GM19468 (cell line): ENCODE results near the gene SNRK.

ENCODE experiments used
- ATAC-seq: cut with Tn5 transposase; IDR thresholded peaks from one replicate; pipeline ENCODE4 v1.9.1; 2021; ENCODE audit warnings: mild to moderate bottlenecking, moderate library complexity, moderate number of reproducible peaks; ENCODE audit not compliant: unreplicated experiment; ENCODE audit errors: extremely low read depth

The SNRK gene

DNA sequence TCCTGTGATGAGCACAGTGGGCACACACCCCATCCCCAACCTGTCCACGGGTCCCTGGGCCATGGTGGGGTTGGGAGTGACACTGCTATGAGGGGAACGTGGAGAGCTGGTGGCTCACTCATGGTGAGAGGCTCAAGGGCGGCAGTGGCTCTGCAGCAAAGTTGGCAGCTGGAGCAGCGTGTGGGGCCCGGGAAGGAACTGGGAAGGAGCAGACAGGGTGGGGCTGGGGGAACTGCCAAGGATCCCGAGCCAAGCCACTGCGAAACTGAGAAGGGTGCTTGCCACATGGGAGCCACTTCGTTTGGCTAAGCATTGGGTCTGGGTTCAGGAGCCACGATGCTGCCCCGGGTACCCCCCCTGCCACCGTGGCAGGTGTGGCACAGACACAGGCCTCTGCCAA is 80.1 kb downstream of the SNRK start:
- ATAC-seq, result no peak

DNA sequence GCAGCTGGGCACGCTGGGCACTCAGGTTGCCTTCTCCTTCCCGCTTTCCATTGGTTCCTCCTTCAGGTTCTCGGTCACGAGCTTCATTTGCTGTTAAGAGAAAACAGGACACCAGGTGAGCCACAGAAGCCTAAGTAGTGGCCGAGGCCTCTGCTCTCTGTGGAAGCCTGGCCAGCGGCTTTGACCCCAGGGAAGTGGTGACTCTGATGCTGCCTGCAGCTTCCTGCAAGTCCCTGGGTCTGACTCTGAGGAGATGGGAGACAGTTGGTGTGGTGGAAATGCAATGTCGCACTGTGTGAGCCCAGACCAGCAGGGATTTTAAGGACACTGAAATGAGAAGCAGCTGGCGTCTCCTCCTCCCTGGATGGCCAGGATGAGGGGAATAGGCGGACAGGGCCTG is 80.5 kb downstream of the SNRK start:
- ATAC-seq, result no peak

DNA sequence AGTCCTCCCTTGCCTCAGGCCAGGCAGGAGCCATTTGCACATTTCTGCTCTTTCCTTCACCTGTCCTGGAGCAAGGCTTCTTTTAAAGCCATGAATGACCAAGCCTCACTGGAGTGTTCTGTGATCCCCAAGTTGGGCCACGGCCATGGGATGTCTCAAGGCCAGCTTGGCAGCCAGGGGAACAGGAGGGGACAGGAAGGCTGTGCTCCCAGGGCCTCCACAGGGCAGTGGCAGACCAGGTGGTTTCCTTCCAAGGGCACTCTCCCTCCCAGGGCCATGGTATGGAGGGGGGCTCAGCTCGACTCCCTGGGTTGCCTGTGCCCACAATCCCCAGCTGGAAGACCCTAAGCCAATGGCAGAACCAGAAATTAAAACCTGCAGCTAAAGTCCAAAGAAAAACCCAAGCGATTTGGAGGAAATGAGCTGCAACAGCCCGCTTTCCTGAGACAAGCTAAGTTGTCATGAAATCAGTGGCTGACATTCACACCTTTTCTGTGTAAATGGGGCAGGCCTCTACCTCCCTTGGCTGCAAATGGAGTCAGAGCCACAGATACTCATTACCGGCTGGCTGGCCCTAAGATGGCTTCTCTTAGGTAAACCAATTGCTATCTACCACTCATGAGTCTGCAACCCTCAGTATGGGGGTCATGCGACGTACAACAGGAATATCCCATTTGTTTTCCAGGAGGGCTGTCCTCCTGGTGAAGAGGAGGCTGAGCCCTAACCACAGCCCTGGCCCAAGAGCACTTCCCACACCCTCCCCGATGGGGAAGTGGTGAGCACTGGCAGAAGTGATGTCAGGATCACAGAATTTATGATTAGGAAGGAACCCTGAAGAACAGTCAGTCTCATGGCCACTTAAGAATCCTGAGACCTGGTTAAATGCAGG is 83.3 kb downstream of the SNRK start:
- no peak for ATAC-seq

DNA sequence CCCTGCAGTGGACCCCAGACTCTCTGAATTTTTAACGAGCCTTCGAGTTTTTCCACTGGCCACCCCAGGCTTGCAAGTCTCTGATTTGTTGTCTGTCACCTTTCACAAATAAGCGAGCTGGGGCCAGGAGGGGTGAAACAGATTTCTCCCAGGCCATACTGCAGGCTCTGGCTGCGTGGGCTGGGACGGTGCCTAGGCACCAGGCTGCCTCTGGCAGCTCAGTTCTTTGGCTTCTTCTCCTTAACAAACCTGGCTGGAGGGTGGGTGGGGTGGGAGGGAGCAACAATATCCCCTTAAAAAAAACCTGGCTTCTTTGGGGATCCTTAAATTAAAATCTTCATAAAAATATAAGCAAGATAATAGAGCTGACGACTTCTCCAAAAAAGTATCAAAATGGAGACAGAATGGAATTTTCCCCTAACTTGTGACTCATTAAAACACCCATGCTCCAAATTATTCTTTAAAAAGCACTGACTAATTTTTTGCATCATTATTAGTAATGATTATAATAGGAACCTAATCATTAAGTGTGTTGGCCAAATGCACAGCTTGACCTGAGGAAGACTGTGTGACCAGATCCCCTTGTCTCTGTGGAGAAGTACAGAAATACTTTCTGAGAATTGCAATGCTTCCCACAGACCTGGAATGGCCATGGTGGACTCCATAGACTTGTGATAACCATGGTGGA is 84.1 kb downstream of the SNRK start:
- no peak for ATAC-seq

DNA sequence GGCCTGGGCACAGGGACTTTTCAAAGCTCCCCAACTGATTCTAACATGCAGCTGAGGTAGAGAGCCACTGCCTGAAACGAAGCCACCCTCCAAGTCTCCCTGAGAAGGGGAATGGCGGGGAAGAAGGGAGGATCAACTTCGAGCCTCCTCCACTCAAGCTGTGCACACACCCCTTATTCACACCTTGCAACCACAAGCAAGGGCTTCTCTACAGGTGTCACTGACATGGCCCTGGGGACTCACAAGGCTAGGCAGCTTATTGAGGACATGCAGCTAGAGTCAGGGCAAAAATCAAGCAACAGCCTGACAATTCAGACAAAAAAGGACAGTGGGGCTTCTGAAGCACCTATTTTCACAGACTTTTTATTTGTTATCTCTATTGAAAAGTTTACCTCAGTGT is 85.2 kb downstream of the SNRK start:
- ATAC-seq, result no peak

DNA sequence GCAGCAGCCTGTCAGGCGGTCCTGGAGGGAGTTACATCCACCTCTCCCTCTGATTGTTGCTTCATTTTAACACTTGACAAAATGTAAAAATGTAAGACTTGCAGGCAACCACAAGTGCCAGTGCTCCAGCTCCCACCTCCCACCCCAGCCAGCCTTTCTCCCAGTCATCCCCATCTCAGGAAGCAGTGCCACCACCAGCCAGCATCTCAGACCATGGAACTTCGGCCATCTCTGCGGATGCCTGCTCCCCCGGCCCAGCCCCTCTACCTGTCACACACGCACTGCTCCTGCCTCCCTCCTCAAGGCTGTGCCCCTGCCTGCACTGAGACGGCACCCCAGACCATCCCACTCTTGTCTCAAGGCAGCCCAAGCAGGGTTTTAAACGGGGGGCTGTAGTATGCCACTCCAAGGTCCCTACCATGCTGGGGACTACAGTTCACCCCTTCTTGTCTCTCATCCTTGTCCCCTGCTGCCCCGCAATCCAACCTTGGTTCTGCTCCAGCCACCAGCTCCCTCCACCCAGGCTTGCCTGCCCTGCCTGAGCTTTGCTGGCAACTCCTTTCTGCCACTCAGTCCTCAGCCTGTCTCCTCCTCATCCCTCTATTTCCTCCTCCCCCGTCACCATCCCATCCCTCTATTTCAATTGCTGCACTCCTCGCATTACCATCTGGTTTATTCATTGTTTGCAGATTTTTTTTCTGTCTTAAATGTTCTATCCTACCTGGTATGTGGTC is 85.8 kb downstream of the SNRK start:
- ATAC-seq, result no peak

DNA sequence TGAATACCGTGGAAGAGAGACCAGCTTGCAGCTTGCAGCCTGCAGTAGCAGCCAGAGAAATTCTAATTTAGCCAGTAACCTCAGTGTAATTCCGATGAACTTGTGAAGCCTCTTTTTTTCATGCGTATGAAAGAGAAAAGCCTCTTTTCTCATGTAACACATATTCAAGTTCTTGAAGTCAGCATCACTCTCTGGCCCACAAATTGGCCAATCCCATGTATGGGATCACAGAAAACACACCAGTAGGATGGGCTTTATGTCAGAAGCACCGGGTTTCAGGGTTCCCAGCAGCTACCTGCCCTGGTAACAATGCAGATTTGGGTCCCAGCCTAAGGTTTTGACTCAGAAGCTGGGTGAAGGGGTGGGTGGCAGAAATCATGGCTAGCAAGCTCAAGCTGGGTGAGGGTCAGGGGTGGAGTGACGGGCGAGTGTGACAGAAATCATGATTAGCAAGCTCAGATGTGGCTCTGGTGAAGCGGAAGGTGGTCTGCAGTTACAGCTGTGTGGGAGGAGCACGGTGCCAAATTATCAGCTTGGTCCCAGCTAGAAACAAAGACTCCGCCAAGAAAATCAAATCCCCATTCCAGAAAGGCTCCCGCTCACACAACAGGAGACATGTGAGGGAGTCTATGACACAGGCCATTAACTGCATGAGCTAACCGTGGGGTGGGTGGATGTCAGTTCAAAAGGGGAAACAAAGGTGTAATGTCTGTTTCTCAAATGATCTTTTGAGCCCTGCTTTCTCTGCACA is 86.6 kb downstream of the SNRK start:
- no peak for ATAC-seq

DNA sequence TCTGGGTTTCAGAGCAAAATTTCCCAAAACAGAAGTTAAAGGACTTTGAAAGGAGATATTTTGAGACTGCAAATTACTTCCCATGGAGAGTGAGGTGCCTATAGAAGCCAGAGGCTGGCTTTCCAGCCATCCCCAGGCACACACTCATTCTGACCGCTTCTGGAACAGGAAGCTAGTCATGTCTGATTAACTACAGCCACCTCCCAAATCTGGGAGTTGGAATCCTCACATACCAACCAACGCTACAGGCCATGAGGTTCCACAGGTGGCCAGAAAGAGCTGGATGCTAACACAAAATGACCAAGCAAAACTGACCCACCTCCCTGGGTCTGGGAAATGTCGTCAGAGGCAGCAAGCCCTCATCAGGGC is 87.2 kb downstream of the SNRK start:
- ATAC-seq, result no peak

DNA sequence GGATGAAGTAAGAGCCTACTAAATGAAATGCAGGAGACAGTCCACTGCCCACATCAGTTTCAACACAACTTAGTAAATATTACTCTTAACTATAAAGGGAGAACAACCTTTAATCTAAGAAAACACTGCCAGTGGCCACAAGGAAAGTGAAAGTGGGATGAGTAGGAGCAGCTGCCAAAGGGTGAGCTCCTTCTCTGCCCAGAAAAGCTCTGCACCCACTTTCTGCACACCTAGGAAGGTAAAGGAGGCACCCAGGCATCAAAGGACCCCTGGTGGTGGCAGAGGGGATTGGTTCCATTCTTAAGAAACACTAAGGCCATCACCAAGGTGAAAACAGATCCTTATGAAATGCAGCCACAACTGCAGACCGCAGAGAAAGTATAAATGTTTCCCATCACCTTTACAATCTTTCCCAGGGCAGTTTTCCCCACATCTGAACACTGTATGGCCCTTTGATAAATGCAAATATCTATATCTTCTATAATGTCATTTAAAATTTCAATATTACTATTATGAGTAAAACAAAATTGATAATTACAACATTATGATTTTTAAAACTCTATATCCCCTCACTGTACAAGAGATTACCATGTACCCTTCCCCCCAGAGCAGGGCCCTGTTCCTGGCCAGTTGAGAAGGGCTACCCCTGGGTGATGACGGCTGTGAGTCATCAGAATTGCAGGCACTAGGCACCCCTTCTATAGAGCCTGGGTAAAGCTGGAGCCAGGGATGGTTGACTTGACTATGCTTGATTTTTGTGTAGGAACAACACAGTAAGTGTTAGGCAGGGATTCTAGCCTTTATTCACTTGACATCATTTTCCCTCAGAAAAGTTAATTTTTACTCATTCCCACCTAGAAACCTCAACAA is 92.0 kb downstream of the SNRK start:
- no peak for ATAC-seq

DNA sequence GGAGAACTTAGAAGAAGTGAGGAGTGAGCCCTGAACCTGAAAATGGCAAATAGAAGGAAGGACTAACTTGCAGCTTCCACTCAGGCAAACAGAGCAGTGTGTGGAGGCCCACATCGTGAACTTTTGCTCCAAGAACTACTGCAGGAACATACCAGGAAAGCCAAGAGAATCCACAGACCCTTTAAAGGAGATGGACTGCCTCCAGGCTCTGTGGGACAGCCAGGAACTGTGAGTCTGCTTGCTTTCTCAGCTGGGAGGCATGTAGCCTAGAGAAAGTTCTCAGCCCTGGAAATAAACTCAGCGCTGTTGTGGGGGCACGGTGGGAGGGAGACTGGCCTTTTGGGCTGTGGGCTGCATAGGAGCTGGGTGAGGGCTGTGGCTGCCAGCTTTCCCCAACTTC is 93.0 kb downstream of the SNRK start:
- no peak for ATAC-seq

DNA sequence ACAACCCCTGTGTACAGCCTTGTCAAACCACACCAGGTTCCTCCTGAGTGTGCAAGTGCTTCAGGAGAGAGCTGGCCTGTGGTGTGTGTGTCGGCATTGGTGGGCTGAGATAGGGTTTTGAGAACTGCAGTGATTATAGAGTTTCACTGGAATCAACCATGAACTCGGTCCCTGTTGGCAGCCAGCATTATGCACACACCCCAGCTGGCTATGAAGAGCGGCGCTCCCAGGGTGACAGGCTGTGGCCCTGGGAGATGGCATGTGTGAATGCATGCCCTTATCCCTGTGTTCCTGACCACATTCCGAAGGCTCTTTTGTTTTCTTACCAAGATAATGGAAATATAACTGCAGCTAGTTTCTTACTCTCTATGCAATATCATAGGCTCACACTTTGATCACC is 101.8 kb downstream of the SNRK start:
- no peak for ATAC-seq

DNA sequence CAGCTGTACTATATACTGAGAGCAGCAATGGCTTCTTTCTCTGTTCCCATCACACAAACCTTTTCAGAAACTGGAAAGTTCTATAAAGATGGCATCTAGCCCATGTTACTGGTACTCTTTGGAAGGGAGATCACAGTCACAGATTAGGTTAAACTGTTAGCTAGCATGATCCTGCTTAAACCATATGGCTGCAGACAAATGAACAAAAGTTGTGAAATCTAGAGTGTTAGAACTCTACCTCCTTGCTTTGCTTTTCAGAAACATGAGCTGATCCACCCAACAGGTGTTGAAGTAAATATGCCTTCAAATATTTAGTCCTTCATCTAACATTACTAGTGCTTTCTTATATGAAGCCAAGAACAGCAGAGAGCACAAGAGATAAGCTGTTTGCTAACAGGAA is 102.6 kb downstream of the SNRK start:
- no peak for ATAC-seq

DNA sequence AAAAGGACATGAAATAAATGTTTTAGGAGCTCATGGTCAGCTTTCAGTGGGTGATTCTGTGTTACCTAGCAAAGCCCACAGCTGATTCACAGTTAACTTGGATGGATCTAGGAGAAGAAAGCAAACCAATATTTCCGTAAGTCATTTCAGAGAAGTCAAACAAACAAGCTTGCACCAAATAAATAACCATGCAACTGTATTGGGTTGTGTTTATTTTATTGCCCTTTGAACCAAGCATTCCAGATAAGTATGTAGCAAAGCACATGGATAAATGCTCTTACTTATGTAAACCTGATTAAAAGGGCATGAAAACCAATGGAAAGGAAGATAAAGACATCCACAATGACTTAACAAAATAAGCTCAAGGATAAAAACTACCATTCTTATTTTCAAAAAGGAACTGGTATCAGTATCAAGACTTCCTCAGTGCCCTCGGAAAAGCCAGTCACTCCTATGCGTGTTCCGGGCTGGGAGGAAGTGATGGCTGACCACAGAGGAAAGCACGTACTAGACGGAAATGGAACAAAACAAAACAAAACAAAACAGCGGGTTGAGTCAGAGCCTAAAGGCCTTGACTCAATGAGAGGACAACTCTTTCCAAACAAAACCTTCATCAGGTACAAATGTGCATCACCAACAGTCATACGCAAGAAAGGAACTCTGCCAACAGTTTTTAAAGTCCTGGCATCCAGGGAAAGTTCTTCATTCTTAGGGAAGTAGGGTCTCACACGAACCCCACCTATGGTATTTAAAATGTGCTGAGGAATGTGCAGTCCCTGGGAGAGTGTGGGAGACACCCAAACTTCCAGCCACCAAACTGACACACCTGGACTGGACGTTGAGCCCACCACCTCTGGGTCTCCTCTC is 103.3 kb downstream of the SNRK start:
- ATAC-seq, result peak; percentile 44

DNA sequence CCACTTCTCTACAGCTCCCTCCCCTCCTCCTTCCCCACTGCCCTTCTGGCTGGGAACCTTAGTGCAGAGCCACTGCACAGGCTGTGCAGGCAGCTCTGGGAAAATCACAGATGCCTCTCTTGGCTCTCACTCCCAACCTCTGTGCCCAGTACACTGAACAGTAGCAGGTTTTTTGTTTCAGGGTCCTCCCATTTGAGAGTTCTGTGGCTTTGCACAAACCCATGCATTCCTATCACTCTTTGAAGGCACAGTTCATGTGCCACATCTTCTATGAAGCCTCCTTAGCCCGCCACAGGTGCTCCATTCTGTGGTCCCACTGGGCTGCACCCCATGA is 103.9 kb downstream of the SNRK start:
- ATAC-seq, result no peak

DNA sequence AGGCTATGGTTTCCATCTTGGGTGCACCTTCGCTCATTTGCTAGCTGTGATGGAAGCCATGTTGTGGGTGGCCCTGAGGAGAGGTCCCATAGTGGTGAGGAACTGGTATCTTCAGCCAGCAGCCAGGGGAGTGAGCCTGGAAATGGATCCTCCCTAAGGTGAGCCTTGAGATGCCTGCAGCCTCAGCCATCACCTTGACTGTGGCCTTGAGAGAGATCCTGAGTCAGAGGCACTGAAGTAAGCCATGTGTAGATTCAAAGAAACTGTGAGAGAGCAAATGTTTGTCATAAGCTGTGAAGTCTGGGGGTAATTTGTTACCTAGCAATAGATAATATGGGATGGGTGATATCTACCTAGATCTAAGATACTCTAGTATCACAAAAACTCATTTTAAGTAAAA is 105.3 kb downstream of the SNRK start:
- no peak for ATAC-seq

DNA sequence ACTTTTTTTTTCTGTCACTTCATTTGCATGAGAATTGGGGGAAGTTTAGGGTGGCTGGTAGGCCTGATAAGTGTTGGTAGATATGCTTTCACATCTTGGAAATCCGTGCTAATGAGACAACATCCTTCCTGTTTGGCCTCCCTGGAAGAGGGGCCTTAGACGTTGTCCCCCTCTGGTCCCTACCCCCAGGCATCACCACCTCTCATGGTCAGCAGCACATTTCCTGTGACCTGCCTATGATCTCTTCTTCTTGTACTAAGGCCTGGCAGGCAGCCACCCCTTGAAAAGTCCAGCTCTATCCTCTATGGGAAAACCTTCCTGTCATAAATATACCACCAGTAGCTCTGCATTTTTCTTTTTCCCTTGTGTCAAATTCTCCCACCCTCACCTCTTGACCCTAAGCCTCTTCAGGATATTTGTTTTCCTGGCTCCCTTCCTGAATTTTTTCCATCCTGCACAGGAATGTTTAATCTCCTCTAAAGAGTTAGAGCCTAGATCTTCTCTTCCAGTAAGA is 107.8 kb downstream of the SNRK start:
- ATAC-seq, result no peak

DNA sequence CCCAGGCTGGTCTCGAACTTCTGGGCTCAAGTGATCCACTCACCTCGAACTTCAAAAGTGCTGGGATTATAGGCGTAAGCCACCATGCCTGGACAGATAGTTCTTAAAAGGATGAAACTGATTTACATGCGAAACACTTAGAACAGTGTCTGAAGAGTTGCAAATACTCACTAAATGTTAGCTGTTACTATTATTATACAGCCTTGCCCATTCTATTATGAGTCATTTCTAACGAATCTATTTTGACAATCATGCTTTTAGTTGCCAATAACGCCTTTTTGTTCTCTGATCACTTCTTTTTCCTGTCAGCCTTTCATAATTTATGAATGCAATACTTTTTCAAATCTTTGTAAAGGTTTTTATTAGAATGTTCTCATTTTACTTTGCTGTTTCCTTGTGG is 112.7 kb downstream of the SNRK start:
- no peak for ATAC-seq

DNA sequence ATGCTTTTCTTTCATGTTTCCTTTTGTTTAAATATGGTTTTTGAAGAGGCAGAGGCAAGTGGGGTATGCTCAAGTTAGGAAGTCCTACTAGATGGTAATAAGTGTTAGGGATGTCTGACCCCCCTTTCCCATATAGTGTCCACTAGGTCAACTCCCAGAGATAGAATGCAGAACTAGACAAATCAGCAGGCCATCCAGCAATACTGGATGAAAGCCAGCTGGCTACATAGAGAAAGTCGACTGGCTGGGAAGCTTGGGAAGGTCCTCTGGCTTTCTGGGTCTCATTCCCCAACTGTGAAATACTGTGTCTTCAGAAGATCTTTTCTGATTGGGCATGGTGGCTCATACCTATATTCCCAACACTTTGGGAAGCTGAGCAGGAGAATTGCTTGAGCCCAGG is 113.8 kb downstream of the SNRK start:
- no peak for ATAC-seq
